ENCODE measurements around the gene LRRC38. TPM values are rescaled to one million over a fixed set of nuclear protein-coding genes. Genes with fewer than 3 reads are reported as not detected.
"Not testable (repeated sequence)": the region's sequence is repeated elsewhere in the genome, so short reads cannot be mapped to it uniquely, and the experiment has no call there.

Gene LRRC38, protein sequence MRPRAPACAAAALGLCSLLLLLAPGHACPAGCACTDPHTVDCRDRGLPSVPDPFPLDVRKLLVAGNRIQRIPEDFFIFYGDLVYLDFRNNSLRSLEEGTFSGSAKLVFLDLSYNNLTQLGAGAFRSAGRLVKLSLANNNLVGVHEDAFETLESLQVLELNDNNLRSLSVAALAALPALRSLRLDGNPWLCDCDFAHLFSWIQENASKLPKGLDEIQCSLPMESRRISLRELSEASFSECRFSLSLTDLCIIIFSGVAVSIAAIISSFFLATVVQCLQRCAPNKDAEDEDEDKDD
- total RNA-seq = not detected

DNA sequence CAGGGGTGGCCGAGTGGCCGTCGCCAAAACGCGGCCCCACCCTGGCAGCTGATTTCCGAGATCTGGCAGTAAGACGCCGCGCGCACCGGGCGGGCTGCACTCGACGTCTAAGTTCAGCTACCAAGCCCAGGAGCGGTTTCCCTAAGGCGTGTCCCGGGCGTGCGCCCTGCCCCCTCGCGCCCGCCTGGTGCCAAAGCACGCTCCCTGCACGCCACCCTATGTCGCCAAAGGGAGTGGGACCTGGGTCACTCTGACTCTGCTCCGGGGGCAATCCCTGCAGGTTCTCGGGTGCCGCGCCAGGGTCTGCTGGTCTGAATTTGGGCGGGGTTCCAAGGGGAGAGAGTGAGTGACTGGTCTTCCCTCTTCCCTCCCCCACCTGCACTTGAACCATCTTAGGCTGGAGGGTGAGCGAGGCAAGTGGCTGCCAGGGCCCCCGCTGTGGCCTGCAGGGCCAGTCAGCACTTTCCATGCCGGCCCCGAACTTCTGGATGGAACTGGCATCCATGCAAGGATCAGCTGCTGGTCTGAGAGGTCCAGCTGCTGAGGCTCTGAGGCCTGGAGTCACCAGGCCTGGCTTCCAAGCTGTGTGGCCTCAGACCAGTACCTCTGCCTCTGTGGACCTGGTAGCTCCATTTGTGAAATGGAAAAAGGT, at the start of gene LRRC38:
TSS of gene LRRC38 (minus strand) at position 109 of the 652 bp plus-strand sequence. CDS start 410 bp downstream, outside the sequence.
- ATAC-seq = peak; percentile 38

DNA sequence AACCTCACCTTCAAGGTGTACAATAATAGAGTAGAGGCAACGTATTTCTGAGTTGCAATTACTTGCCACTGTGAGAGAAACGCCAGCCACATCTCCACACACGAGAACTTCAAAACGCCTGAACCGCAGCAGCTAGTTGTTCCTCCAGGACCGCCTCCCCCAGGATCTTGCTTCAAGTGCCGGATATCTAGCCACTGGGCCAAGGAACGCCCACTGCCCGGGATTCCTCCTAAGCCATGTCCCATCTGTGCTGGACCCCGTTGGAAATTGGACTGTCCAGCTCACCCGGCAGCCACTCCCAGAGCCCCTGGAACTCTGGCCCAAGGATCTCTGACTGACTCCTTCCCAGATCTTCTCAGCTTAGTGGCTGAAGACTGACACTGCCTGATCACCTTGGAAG, 49.2 kb upstream of the LRRC38 start:
- not testable (repeated sequence) for ATAC-seq

DNA sequence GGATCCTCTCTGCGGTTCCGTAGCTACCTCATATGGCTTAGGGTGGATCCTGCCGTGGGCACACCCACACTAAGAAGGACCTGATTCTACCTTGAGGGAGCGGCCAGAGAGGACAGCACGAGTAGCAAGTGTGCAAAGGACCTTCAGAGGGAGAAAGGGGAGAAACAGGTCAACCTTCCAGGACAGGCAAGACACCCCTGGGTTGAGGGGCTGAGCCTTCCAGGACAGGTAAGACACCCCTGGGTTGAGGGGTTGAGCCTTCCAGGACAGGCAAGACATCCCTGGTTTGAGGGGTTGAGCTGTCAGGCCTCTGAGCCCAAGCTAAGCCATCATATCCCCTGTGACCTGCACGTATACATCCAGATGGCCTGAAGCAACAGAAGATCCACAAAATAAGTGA, 46.7 kb upstream of the LRRC38 start:
- no peak for ATAC-seq

DNA sequence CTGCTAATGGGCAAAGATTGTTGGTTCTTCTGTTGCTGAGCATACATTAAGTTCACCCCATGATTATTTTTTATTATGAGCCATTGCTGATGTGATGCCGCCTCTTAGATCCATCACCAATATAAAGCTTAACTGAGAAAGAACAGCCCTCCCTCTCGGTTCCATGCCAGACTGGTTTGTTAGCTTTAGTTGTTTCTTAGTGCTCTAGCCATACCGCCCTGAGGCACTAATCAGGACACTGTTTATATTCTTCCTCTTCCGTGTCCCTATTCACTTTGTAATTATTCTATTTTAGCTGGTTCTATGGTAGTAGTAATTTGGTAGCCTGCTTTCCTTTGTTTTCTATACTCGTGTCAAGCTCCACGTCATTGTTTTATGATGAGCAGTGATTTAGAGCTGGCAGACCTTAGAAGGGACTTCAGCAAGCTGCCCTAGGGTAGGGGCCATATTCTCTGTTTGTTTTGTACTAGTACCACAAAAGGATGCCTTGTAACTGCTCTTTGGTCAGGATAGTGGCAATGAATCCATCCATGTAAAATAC, 42.5 kb upstream of the LRRC38 start:
- ATAC-seq = peak; percentile 46

DNA sequence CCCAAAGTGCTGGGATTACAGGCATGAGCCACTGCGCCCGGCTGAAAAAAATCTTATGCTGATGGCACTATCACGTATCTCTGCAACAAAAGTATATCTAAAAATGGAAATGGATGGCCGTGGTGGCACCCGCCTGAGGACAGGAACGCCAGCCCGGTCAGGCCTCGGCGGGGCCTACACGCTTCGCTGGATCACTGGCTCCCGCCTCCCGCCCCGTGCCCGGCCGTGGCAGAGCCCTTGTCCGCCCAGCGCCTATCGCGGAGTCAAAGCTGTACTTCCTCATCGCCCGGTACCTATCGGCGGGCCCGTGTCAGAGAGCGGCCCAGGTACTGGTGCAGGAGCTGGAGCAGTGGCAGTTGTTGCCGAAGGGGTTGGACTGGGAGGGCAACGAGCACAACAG, 41.0 kb upstream of the LRRC38 start:
- no peak for ATAC-seq

DNA sequence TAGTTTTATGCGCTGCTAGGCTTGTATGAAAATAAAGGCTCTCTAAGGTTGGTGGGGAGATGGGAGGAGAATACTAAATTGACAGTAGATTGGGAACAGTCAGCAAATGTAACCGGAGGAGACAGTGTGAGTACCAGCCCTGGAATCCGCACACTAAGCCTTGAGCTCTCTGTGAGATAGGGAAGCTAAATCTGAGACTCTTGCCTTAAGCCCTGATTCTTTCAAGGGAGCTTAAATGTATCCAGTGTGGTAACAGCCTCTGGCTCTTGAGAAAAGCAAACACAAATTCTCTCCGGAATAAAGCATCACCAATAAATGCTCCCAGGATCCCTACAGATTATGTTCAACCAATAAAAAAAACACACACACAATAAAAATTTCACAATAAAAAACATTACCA, 36.9 kb upstream of the LRRC38 start:
- ATAC-seq = peak; percentile 66

DNA sequence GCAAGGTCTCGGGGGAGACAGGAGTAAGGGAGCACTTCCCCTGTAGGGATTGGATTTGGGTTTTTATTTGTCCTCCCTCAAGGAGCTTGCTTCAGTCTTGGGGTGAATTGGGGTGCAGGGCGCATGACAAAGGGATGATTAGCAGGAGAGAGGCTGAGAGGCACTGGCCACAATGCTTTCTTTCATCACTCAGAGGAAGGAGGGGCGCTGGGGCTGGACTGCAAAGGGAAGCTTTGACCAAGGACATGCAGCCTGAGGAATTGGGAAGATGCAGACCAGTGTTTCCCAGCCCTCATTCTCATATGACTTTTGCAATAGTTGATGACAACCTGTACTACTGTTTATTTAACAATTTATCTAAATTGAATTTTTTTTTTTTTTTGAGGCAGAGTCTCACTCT, 35.7 kb upstream of the LRRC38 start:
- no peak for ATAC-seq

DNA sequence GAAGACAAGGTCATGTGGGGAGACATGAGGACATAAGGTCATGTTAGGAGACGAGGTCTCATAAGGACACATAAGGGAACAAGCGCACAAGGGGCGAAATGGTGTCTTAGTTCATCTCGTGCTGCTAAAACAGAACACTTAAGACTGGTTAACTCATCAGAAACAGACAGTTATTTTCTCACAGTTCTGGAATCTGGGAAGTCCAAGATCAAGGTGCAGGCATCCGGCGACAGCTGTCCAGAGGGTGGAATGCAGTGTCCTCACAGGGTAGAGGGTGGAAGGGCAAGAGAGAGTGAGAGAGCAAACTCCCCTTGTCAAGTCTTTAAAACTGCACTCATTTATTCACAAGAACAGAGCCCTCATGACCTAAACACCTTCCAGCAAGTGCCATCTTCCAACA, 35.2 kb upstream of the LRRC38 start:
- no peak for ATAC-seq

DNA sequence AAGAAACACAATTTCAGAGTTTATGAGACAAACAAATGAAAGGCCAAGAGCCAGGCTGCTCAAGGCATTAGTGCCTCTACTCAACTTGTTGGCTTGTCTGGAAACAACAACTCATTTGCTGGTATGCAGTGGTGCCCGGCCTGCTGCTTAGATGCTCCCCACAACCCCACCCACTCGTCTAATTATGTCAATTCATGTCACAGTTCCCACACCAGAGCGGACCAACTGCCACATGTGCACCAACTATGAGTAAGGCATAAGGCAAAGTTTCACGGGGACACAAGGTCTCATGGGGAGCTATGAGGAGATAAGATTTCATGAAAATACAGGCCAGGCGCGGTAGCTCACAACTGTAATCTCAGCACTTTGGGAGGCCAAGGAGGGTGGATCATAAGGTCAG, 34.5 kb upstream of the LRRC38 start:
- no peak for ATAC-seq

DNA sequence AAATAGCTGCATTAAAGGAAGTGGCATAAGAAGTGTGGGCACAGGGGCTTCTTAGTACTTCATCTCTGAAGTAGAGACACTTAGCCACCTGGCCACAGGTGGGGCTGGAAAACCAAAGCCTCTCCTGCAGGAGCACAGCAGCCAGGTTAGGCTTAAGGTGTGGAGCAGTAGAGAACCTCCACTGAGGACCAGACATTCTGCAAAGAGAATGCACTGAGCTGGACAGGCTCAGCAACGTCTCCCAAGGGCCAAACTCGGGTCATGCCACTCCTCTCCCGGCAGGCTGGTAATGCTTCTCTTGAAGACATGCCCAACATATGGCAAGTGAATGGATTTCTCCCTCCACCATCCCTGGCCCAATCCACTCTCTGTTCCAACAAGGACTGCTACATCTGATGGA, 33.0 kb upstream of the LRRC38 start:
- no peak for ATAC-seq

DNA sequence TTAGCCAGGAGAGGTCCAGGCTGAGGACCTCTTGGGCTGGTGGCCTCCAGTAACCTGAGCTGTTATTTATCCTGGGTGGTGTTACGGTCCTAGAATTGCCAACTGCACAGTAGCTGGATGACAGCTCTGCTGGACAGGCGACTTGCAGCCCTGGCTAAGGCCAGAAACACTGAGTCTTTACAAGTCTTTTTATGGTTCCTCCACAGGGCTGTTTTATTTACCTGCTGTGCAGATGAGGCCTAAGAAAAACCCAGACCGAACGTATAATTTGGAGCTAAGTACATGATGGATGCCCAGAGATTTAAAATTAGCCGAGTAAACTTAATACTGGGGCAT, 30.4 kb upstream of the LRRC38 start:
- ATAC-seq = no peak

DNA sequence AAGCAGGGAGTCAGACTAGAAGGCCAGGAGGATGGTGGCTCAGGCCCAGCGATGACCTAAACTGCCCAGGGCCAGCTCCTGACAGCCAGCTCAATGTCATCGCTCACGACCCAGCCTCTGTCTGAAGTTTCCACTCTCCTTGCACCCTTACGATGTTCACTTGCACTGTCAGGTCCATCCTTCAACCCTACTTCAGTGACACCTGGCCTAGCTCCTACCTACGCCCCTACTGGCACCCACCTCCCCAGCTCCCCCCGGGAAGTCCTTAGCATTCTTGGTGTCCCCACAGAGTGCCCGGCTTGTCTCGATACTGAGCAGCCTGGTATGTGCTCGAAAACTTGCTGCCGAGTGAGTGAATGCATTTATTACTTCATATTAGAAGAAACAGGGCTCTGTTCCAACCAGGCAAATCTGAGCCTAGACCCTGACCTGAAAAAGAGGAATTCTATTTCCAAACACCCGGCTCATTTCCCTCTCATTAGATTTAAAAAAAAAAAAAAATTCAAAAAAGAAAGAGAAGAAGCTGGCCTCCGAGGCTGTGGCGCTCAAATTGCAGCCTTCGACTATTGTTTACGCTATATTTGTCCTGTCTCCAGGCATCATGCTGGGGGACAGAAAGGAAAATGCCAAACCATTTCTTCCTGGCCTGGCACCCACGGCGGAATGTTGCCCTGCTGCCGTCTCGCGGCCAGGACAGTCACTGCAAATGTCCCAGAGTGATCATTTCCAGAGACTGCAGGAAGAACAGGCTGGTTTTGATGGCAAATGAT, 29.8 kb upstream of the LRRC38 start:
- no peak for ATAC-seq

DNA sequence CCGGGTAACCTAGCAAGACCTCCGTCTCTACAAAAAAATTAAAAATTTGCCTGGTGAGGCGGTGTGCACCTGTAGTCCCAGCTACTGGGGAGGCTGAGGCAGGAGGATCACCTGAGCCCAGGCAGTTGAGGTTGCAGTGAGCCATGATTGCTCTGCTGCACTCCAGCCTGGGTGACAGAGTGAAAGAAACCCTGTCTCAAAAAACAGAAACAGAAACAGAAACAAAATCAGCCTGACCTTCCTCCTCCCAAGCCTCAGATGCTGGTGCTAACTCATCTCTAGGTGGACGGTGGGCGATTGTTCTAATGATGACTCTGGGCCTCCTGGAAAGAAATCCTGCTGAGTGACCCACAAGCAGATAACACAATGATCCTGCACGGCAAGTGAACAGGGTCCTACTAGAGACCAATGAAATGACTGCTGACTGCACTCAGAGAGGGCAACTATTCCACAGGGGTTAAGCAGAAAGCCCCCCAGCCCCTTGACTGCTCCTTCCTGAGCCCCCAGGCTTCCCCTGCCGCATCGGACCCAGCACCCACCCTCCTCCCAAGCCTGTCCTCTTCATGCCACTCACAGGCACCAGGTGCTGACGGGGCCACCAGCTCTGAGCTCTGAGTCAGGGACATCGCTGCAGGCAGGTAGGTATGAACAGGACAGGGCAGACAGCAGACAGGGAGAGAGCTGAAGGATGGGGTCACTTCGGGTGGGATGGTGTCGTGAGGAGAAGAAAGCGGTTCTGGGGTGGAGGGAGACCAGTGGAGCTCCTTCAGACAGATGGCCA, 27.8 kb upstream of the LRRC38 start:
- no peak for ATAC-seq

DNA sequence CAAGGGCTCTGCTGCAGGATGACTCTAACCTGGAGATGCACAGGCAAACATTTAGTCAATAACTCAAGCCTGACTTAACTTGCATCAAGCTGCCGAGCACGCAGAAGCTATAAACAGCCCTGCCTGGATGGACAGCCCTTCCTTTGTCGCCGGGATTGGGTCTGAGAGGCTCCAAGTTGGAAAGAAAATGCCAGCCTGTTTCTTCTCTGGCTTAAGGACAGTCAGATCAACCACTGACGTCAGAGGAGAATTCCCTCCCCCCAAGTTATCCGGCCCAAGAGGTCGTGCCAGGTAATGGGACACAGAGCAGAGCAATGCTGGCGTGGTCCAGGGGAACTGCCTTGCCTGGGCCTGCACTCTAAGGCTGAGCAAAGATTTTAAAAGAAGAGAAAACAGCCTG, 27.1 kb upstream of the LRRC38 start:
- ATAC-seq = no peak

DNA sequence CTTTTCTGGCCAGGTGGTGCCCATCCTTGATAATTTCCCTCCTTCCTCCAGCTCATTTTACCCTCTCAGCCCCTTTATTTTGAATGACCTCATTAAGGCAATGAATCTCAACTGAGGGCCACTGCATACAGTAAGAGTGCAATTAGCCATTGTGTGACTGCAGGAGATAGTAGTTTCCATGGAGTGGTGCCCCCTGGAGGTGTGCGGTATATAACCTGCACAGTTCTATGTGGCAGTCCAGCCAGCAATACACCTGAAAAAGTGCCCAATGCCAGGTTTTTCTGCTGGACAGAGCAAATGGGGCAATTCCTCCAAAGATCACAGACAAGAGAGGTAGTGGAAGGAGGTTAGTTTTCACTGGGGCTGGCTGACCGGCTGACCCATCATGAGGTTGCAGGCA, 25.9 kb upstream of the LRRC38 start:
- no peak for ATAC-seq

DNA sequence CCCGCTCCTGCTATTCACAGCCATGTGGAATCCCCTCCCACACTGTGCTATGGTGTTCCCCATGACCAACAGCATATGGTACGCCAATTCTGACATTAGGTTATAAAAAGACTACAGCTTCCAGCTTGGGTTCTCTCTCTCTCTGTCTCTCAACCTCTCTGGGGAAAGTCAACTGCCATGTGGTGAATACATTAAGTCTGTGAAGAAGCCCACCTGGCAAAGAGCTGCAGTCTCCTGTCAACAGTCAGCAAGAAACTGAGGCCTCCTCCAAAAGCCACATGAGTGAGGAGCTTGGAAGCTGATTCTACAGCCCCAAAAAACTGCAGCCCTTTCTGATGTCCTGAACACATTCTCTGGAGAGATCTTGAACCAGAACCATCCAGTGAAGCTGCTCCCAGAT, 25.0 kb upstream of the LRRC38 start:
- no peak for ATAC-seq

DNA sequence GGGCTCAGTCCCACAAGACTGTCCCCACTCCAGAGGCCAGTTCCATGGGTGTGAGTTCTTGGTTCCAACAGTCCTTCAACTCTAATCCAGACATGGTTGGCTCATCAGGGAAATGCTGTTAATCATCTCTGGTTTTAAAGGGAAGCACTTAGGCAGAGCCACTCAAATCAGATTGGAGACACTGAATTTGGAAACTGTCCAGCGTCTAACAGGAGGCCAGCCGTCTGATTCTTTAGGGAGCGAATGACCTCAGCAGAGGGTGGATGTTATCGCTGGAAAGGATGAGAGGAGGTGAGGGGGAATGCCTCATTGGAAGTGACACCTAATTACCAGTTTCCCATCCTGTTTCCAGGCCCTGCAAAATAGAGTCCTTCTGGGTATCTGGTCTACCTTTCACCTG, 22.8 kb upstream of the LRRC38 start:
- ATAC-seq = no peak

DNA sequence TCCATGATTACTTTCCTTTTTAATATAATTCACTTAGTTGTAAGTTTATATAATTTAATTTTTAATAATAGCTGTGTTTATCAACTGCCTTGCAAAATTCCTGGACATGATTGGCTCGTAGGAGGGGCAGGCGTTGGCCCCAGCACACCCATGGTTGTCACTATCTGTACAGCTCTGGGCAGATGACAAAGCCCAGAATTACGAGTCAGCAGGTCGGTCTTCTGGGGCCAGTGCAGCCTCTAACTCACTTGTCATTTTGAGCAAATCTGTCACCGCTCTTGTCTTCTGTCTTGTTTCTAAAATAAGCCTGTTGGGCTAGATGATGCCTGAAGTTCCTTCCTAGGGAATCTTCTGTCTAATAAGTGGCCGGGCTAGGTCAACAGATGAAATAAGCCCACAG, 21.4 kb upstream of the LRRC38 start:
- no peak for ATAC-seq

DNA sequence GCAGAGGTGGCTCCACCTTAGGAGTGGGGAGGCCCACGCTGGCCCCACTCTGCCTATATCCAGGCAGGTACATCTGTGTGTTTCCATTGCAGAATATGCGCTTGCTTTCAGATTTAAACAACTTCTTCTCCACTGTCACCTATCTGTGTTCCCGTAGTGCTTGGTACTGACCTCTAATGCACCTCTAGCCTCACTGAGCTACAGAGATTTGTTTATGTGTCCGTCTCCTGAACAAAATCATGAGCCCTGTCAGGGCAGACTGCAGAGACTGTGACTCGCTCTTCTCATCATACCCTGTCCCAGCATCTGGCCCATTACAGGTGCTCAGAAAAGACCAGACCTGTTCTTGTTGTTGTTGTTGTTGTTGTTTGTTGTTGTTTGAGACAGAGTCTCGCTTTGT, 14.5 kb upstream of the LRRC38 start:
- ATAC-seq = no peak

DNA sequence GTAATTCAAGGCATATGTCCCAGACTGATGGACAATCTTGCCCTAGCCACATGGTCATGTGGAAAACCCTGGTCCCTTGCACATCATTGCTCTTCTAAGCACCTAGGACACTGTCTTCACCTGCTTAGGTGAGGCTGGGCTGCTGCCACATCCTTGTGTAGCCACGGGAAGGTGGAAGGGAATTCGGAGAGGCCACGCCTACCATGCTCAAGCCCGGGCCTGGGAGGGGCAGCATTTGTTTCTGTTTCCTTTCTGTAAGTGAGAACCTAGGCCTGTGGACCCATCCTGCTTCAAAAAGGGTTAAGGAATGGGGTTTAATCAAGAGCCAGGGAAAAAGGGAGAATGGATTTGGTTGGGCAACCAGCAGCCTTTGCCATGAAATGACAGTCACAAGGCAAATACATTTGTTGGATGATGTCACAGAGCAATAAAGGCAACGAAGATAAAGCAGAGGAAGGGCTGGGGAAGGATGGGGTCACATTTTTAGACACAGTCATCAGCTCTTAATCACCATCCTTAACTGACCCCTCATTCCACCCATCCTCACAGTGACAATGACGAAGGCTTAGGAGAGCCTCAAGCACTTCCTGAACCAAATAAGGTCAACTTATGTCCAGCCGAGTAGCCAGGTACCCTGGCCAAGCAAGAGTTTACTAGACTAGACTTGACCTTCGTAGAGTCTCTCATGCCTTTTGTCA, 10.1 kb upstream of the LRRC38 start:
- no peak for ATAC-seq

DNA sequence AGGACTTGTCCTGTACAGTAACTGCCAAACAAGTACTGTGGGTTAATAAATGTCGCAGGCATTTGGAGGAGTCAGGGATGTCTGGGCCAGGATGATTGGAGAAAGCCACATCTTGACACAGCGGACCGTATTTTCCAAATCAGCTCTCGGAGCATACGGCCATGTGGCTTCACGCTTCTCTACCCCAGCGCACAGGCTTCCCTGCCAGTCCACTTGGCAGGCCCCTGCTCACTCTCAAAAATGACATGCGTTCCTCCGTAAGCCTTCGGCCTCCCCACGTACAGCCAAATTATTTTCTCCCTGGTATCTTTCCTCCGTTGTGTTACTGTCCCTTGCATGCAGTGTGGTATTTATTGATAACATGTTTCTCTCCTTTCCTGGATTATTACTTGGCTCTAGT, 7.2 kb upstream of the LRRC38 start:
- ATAC-seq = no peak

DNA sequence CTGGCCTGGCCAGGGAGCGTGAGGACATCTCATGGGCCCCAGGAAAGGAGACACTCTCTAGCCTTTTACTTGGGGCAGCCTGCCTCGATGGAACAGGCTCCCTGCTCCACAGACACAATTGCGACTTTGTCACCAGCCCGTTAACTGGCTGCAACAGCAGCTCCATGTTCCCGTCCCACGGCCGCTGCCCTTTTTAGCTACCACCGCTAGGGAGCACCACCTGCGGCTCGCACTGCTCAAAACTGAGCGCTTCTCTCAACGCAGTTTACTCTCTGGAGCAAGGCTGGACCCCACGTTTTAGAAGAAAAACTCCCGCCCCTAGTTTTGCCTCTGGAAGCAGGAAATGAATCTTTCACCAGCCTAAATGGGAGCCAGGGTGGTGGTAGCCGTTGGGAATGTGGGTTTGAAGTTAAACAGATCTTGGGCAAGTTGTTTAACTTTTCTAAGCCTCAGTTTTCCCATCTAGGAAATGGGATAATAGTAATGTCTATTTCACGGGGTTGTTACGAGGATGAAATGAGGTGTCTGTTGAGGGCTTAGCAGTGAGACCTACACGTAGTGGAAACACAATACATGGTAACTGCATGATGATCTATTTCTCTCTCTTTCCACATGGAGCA, 3.5 kb upstream of the LRRC38 start:
- ATAC-seq = no peak

Measured in esophagus mucosa (tissue), 1 donor.